ENCODE data around the gene PVALB.

PVALB gene

GRCh38 chr22:36816636-36817524 is at the start of gene PVALB:
Gene PVALB, minus strand, starts transcription at chr22:36817035. Its CDS starts 30 bp downstream, at chr22:36817005.
- no peak for DNase-seq (ENCODE audit: extremely low read depth in 1 of 2, low read depth in 1 of 2)

DNA sequence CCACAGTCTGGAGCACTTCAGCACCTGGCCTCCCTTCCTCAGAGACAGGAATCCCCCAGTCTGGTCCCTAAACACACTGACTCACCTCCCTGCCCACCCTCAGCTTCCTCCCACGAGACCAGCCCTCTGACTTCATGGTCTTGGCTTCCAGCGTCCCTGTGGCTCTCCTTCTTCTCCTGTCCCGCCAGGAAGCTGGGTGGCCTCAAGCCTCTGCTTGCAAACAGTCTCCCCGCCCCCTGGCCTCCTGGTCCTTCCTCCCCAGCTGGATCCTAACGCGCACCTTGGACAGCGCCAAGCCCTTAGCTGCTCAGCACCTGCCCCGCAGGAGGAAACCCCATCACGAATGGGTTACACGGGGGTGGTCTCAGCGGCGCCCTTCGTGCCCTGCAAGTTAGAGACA is 48.5 kb upstream of the PVALB start:
- no peak for DNase-seq (ENCODE audit: extremely low read depth in 1 of 2, low read depth in 1 of 2)

- DNase-seq (ENCODE audit: extremely low read depth in 1 of 2, low read depth in 1 of 2), result no peak
These were observed 47.8 kb upstream of the PVALB start for GRCh38 chr22:36864454-36865215.

GRCh38 chr22:36863979-36864378 is 47.1 kb upstream of the PVALB start:
- no peak for DNase-seq (ENCODE audit: extremely low read depth in 1 of 2, low read depth in 1 of 2)

- DNase-seq (ENCODE audit: extremely low read depth in 1 of 2, low read depth in 1 of 2), result no peak
These were observed 46.4 kb upstream of the PVALB start for GRCh38 chr22:36863281-36863680.

DNA sequence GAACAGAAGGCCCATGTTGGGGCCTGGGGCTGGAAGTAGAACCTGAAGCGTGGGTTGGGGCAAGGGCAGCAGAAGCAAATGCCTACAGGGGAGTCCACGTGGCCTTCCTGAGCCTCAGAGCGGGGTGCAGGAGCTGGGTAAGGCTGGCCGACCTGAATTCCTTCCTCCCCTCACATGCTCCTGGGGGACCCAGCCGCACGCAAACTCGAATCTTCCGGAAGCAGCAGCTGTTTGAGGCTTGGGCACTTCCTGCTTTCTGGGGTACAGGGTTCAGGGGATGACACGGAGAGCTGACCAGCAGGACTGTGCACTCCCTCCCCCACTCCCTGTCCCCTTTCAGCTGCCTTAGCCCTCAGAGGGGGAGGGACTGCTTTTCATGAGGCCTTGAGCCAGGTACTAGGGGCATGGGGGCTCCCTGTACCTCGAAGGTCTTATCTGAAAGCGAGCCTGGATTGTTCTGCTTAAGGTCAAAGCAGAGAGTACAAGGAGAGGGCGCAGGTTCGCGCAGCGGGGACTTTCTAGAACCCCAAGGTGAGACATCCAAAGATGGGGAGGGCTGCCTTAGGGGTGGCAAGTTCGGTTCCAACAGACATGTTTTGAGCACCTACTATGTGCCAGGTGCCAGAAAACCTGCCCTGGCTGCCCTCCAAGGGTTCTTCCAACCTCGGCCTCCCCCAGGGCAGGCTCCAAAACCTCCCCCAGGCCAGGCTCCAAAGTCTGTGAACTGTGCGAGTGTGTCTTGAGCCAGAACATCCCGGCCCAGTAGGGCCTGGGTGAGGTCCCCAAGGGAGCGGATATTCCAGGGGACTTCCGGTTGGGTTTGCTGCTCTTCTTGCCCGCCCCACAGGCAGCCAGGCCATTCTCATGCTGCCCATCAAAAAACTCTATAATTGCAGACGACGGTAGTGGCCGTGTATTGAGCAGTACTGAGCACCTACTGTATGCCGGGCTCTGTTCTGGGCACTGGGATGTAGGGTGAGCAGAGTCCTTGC is 45.7 kb upstream of the PVALB start:
- DNase-seq (ENCODE audit: extremely low read depth in 1 of 2, low read depth in 1 of 2), result no peak

- no peak for DNase-seq (ENCODE audit: extremely low read depth in 1 of 2, low read depth in 1 of 2)
These were observed 44.2 kb upstream of the PVALB start, which contains the start of gene NCF4 for GRCh38 chr22:36860821-36861659. Gene NCF4, plus strand, starts transcription at chr22:36861006. Its CDS starts 166 bp downstream, at chr22:36861172.

GRCh38 chr22:36860438-36860820 is 43.6 kb upstream of the PVALB start:
- no peak for DNase-seq (ENCODE audit: extremely low read depth in 1 of 2, low read depth in 1 of 2)

DNA sequence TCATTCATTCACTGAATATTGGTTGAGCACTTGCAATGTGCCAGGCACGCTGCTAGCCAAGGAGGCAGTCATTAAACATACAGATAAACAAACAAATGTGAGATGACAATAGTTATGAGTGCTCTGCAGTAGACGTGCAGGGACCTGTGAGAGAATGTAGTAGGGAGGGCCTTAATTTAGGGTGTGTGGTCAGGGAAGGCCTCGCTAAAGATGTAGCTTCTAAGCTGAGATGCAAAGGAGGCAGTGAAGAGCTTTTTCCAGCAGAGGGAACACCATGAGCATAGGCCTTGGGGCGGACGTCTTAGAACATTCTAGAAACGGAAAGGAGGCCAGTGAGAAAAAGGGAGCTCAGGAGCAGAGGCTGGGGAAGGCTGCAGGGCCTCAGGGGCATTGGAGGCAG is 43.2 kb upstream of the PVALB start:
- no peak for DNase-seq (ENCODE audit: extremely low read depth in 1 of 2, low read depth in 1 of 2)

GRCh38 chr22:36858966-36859365 is 42.1 kb upstream of the PVALB start:
- no peak for DNase-seq (ENCODE audit: extremely low read depth in 1 of 2, low read depth in 1 of 2)

DNA sequence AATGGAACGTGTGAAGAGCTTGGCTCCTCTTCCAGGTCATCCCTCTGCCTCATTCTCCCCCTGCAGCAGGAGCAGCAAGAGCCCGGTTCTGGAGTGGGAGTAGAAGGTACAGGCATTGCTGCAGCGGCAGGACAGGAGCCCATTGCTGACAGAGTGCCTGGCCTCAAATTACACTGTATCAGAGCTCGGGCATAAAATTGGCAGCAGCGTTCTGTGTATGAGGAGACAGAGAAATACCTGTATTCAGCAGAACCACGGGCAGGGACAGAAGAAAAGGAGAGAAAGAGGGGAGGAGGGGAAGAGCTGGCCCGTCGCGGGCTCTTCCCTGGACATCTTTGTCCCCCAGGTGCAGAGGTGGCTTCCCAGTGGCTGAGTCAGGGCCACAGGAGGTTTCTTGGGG is 41.3 kb upstream of the PVALB start:
- DNase-seq (ENCODE audit: extremely low read depth in 1 of 2, low read depth in 1 of 2), result no peak

- no peak for DNase-seq (ENCODE audit: extremely low read depth in 1 of 2, low read depth in 1 of 2)
These were observed 39.9 kb upstream of the PVALB start for GRCh38 chr22:36856792-36857135.

- DNase-seq (ENCODE audit: extremely low read depth in 1 of 2, low read depth in 1 of 2), result peak; percentile 80 to 96
These were observed 39.4 kb upstream of the PVALB start for GRCh38 chr22:36856121-36856791.

DNA sequence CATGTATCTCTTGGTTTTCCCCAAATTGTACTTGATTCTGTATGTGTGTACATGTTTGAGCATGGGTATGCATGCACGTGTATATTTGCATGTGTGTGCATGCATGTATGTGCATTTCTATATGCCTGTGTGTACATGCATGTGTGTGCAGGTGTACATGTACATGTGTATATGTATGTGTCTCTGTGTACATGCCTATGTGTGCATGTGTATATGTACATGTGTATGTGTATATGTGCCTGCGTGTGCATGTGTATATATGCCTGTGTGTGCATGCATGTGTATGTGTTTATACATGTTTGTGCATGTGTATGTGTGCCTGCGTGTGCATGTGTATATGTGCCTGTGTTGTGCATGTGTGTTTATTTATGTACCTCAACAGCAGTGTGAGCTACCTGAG is 38.6 kb upstream of the PVALB start:
- no peak for DNase-seq (ENCODE audit: extremely low read depth in 1 of 2, low read depth in 1 of 2)

DNA sequence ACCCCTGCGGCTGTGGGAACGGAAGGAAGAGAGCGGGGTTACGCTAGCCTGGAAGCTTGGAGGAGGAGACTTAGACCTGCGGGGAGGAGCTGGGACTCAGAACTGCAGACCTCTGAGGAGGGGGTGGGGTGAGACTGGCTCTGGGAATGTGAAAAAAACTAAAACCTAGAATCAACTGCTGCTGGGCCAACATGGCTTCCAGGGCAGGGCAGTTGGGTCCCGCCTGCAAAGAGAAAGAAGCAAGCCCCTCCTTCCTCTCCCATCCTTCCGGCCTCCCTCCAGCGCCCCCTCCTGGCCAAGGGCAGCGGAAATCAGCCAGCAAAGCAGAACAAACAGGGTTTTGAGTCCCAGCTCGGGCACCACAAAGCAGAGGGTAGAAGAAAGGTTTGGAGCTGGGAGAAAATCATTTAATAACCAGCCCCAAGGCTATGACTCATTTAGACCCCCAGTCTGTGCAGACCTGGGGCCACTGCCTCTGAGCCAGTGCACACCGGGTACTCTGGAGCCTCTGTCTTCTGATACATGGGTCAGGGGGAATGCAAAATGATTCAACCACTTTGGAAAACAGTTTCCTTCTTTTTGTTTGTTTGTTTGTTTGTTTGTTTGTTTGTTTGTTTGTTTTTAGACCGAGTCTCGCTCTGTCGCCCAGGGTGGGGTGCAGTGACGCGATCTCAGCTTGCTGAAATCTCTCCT is 36.7 kb upstream of the PVALB start:
- peak; percentile 71 to 74 for DNase-seq (ENCODE audit: extremely low read depth in 1 of 2, low read depth in 1 of 2)

- no peak for DNase-seq (ENCODE audit: extremely low read depth in 1 of 2, low read depth in 1 of 2)
These were observed 35.5 kb upstream of the PVALB start for GRCh38 chr22:36852056-36852973.

- no peak for DNase-seq (ENCODE audit: extremely low read depth in 1 of 2, low read depth in 1 of 2)
These were observed 33.8 kb upstream of the PVALB start for GRCh38 chr22:36850682-36851081.

GRCh38 chr22:36850056-36850455 is 33.2 kb upstream of the PVALB start:
- no peak for DNase-seq (ENCODE audit: extremely low read depth in 1 of 2, low read depth in 1 of 2)

Data from activated CD8-positive, alpha-beta memory T cell treated with anti-CD3 and anti-CD28 coated beads for 1 hour (primary cell).